Activated CD4-positive, alpha-beta memory T cell treated with anti-CD3 and anti-CD28 coated beads, Interleukin-2, amount 10 ng/mL, durations not matched to agents 7 days and 5 days (primary cell): Measurements from ENCODE around the gene NUTM2A. TPM values are rescaled to one million over a fixed set of nuclear protein-coding genes. Genes with fewer than 3 reads are reported as not detected.
"Not testable (repeated sequence)": the region's sequence is repeated elsewhere in the genome, so short reads cannot be mapped to it uniquely, and the experiment has no call there.

Experiments
- CTCF ChIA-PET: fragments of 350-600 bp; sonication (Branson Sonifier 250); formaldehyde crosslinking; loops from one replicate; lab custom pipeline; 2021; ENCODE audit warnings: antibody characterized with exemption, inconsistent platforms; lab: Charles Lee
- POLR2A ChIA-PET: fragments of 350-600 bp; sonication (Branson Sonifier 250); formaldehyde crosslinking; loops from one replicate; lab custom pipeline; 2021; ENCODE audit warnings: antibody characterized with exemption; lab: Charles Lee
- DNase-seq: peaks from one replicate; pipeline ENCODE4 v3.0.0-alpha.2; 2020
- H3K27ac Mint-ChIP-seq: one replicate; pipeline ENCODE4 v1.8.0; 2021; ENCODE audit warnings: mild to moderate bottlenecking, mixed read lengths
- H3K27me3 Mint-ChIP-seq: one replicate; pipeline ENCODE4 v1.8.0; 2021; ENCODE audit warnings: mixed read lengths
- H3K36me3 Mint-ChIP-seq: one replicate; pipeline ENCODE4 v1.8.0; 2021; ENCODE audit warnings: low read depth, mixed read lengths
- H3K4me1 Mint-ChIP-seq: one replicate; pipeline ENCODE4 v1.8.0; 2021; ENCODE audit warnings: mixed read lengths
- H3K4me3 Mint-ChIP-seq: one replicate; pipeline ENCODE4 v1.8.0; 2021; ENCODE audit warnings: mild to moderate bottlenecking, mixed read lengths
- H3K9me3 Mint-ChIP-seq: one replicate; pipeline ENCODE4 v1.8.0; 2021; ENCODE audit warnings: mixed read lengths
- total RNA-seq, 2 experiments: library from RNA; stranded (reverse); gene quantifications; one replicate each; pipeline ENCODE4 v1.2.3, GENCODE V29; 2021

Gene NUTM2A
- total RNA-seq, 2 experiments from 2014 or later, result 0.15 to 0.73 TPM

DNA sequence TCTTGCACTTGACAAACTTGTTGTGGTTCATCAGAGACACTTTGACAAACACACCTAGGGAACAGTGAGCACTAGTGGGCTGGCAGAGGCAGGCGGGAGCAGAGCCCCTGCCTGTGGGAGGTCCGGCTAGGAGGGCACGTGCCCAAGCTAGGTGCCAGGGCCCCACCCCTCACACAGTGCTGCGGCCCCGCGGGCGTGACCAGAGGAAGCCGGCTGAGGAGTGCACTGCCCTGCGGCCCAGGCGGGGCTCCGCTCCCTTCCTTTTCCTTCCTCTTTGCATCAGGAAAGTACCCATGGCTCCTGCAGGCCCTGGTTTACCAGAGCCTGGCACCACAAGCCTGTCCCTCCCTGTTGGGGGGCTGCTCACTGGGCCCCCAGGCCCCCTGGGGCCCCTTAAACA is 9.1 kb upstream of the NUTM2A start:
- CTCF ChIA-PET, H3K36me3 Mint-ChIP-seq, H3K27me3 Mint-ChIP-seq, POLR2A ChIA-PET, DNase-seq, H3K9me3 Mint-ChIP-seq, H3K27ac Mint-ChIP-seq, H3K4me3 Mint-ChIP-seq: not testable (repeated sequence)
- peaks cover 15% of the 10 kb centered on the region for H3K4me1 Mint-ChIP-seq

DNA sequence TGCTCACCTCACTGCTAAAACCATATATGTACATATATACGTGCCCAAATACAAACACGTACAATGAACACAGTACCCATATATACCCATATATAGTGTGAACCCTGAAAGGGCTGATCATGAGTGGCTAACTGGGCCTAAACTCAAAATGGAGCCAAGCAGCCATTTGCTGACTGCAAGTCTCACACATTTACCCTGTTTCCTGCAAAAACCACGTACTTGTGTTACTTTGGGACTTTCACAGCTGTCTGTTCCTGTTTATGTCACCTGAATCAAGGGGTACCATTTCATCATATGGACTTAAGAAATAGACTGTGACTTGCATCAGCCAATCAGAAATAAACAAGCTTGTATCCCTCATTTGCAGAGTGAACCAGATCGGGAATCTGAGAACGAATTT is 5.9 kb upstream of the NUTM2A start:
- DNase-seq, H3K4me1 Mint-ChIP-seq, CTCF ChIA-PET, POLR2A ChIA-PET, H3K4me3 Mint-ChIP-seq, H3K36me3 Mint-ChIP-seq, H3K9me3 Mint-ChIP-seq, H3K27ac Mint-ChIP-seq, H3K27me3 Mint-ChIP-seq: not testable (repeated sequence)

DNA sequence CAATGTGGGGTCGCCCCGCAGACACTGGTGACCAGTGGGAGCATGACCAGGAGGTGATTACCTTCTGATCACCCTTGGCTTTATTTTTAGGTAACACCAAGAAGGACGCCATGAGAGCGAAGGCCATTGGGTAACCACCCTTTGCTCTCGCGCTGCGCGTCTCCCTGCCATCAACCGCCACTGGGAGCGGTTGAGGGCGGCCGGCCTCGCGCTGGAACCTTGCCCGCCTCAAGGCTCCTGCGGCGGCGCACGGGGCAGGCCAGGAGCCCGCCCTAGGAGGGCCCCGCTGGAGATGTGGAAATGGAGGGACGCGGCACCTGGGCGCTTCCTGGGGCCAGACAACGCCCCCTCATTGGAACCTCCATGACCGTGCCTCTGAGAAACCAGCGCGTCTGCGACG is 2.5 kb upstream of the NUTM2A start:
- POLR2A ChIA-PET, result not testable (repeated sequence)

DNA sequence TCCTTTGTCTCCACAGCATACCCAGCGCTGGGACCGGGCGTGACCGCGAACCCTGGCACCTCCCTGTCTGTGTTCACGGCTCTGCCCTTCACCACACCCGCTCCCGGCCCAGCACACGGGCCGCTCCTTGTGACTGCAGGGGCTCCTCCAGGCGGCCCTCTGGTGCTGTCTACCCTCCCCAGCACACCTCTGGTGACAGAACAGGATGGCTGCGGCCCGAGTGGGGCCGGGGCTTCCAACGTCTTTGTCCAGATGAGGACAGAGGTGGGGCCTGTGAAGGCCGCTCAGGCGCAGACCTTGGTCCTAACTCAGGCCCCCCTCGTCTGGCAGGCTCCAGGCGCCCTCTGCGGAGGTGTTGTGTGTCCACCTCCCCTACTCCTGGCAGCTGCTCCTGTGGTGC is 3.0 kb downstream of the NUTM2A start:
- CTCF ChIA-PET, DNase-seq, H3K27ac Mint-ChIP-seq, H3K4me3 Mint-ChIP-seq, H3K9me3 Mint-ChIP-seq, H3K27me3 Mint-ChIP-seq, POLR2A ChIA-PET, H3K4me1 Mint-ChIP-seq, H3K36me3 Mint-ChIP-seq: not testable (repeated sequence)

More for the DNA sequence above, 2.5 kb upstream of the NUTM2A start:
- H3K4me3 Mint-ChIP-seq, H3K9me3 Mint-ChIP-seq, H3K27ac Mint-ChIP-seq, DNase-seq, H3K36me3 Mint-ChIP-seq, H3K4me1 Mint-ChIP-seq, H3K27me3 Mint-ChIP-seq, CTCF ChIA-PET: not testable (repeated sequence)

DNA sequence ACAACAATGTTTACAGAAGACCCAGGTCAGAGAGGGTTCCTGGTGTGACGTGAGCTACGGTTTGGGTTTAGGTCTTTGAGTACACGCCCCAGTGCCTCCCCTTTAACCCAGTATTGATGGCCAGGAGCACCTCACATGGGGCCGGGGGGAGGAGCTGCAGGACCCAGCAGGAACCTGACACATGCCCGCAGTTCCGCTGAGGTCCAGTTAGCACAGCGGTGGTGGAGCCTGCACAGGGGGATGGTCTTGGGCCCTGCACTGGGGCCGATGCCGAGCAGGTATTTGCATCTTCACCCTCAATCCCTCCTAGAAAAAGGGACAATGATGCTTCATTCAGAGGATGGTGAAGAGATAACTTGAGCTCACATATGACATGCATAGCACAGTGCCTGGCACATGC is 4.0 kb downstream of the NUTM2A start:
- H3K9me3 Mint-ChIP-seq, H3K27me3 Mint-ChIP-seq, H3K36me3 Mint-ChIP-seq, DNase-seq, CTCF ChIA-PET, POLR2A ChIA-PET, H3K4me1 Mint-ChIP-seq, H3K4me3 Mint-ChIP-seq, H3K27ac Mint-ChIP-seq: not testable (repeated sequence)

DNA sequence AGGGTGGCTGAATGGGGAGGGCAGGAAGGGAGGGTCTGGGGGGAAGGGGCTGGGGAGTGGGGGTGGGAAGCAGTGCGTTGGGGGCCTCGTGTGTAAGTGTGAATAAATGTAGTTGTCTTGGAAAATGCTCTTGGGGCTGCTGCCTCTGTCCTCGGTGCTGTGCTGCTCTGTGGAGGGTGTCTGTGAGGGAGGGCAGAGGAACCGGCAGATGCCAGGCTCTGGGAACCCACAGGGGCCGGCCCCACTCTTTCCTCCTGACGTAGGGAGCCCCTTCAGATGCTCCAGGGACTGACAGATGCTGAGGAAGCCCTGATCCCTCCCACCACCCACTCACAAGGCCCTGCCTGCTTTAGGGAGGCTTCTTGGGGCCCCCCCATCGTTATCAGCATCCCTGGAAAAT is 9.6 kb downstream of the NUTM2A start:
- H3K9me3 Mint-ChIP-seq, DNase-seq, H3K27me3 Mint-ChIP-seq, CTCF ChIA-PET, H3K4me1 Mint-ChIP-seq, H3K4me3 Mint-ChIP-seq, H3K36me3 Mint-ChIP-seq, H3K27ac Mint-ChIP-seq, POLR2A ChIA-PET: not testable (repeated sequence)

DNA sequence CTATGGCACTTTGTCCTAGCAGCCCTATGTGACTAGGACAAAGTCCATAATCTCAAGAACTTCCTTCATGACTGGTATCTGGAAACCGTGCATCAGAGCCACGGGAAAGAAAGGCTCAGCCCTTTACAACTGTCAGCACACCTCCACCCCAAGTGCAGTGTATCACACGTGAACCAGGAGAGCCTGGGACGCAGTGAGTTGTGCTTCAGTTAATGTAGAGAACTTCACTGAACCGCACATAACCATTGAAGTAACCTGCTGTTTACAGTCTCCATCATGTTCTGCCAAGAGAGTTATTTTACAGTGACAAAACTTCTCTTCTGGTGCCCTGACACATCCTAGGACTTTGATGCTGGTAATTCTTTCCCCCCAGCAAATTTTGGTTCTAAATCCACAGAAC is 12.0 kb downstream of the NUTM2A start:
- POLR2A ChIA-PET, H3K9me3 Mint-ChIP-seq, H3K36me3 Mint-ChIP-seq, H3K4me1 Mint-ChIP-seq, H3K4me3 Mint-ChIP-seq, DNase-seq, H3K27ac Mint-ChIP-seq, CTCF ChIA-PET, H3K27me3 Mint-ChIP-seq: not testable (repeated sequence)

DNA sequence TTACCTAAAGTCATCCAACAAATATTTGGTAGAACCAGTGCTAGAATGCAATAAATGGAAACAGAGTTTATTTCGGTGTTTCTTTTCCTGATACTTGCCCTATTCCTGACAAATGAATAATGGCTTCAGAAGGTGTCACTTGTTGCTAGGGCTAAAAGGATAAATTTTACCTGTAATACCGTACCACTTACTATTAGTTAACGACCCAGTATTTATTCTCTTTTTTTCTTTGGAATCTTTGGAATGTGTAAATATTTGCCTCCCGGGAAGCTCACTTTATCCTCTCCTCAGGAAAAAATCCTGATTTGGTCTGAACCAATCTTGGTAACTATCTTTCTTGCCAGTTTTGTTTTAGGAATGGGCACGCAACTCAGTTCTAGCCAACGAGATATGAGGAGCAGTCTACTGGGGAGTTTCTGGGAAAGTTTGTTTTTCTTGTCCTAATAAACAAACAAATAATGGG is 14.1 kb downstream of the NUTM2A start:
- POLR2A ChIA-PET, H3K9me3 Mint-ChIP-seq, DNase-seq, H3K36me3 Mint-ChIP-seq, H3K27ac Mint-ChIP-seq, H3K27me3 Mint-ChIP-seq, CTCF ChIA-PET, H3K4me1 Mint-ChIP-seq, H3K4me3 Mint-ChIP-seq: not testable (repeated sequence)

DNA sequence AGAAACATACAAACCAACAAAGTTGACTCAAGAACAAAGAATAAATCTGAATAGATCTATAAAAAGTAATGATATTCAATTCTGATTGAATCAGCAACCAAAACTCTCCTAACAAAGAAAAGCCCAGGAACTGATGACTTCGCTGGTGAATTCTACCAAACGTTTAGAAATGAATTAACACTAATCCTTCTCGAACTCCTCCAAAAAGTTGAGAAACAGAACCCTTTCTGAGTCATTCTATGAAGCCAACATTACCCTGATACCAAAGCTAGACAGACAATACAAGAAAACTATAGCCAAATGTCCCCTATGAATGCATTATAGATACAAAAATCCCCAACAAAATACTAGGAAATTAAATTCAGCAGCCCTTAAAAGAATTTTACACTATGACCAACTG is 16.9 kb downstream of the NUTM2A start:
- CTCF ChIA-PET, H3K27me3 Mint-ChIP-seq, H3K4me1 Mint-ChIP-seq, H3K27ac Mint-ChIP-seq, POLR2A ChIA-PET, H3K9me3 Mint-ChIP-seq, DNase-seq, H3K36me3 Mint-ChIP-seq, H3K4me3 Mint-ChIP-seq: not testable (repeated sequence)

DNA sequence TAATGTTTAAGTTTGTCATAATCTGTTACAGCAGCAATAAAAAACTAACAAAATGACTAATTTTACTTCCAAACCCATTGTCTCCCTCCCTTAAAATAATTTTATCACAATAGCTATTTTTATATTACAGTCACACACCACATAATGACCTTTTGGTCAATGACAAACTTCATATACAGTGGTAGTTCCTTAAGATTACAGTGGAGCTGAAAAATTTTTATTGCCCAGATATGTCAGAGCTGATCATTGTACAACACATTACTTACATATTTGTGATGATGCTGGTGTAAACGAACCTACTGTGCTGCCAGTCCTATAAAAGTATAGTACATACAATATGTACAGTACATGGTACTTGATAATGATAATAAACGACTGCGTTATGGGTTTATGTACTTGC is 22.1 kb downstream of the NUTM2A start:
- H3K27ac Mint-ChIP-seq, H3K27me3 Mint-ChIP-seq, H3K4me3 Mint-ChIP-seq, CTCF ChIA-PET, H3K4me1 Mint-ChIP-seq, H3K9me3 Mint-ChIP-seq, H3K36me3 Mint-ChIP-seq, POLR2A ChIA-PET, DNase-seq: not testable (repeated sequence)

DNA sequence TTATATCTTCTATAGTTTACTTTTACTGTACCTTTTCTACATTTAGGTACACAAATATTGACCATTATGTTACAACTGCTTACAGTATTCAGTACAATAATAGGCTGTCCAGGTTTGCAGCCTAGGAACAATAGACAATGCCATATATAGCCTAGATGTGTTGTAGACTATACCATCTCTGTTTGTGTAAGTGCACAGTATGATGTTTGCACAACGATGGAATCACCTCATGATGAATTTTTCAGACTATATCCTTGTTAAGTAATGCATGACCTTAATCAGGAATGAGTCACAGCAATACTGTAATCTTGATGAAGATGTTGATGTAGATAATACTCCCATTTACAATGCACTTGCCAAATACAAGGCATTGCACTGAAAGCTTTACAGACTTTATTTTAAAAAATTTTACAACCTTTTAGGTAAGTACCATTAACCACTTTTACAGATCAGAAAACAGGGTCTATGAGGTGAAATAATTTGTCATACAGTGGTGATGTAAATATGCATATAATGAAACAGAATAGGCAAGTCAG is 23.6 kb downstream of the NUTM2A start:
- CTCF ChIA-PET, H3K27ac Mint-ChIP-seq, H3K27me3 Mint-ChIP-seq, H3K4me3 Mint-ChIP-seq, DNase-seq, H3K36me3 Mint-ChIP-seq, H3K9me3 Mint-ChIP-seq, H3K4me1 Mint-ChIP-seq, POLR2A ChIA-PET: not testable (repeated sequence)

DNA sequence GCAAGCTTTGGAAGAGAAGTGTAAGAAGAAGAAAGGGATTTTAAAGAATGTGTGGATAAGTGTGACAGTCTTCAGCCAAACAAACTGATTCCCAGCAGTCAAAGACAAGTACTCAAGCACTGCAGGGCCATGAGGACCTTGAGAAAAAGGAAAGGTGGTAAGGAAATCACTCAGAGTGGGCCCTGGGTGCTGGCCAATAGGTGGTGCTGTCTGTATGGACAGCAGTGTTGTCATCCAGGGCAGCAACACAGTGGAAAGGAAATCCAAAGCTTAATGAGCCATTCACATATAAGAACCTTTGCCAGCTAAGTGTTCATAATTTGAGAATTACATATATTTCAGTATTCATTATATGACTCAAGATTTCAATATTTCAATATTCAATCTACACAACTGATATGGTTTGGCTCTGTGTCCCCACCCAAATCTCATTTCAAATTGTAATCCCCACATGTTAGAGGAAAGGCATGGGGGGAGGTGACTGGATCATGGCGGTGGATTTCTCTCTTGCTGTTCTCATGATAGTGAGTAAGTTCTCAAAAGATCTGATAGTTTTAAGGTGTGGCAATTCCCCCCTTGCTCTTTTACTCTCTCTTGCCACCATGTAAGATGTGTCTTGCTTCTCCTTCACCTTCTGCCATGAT is 55.6 kb downstream of the NUTM2A start:
- H3K27me3 Mint-ChIP-seq, H3K36me3 Mint-ChIP-seq, H3K4me1 Mint-ChIP-seq, DNase-seq, CTCF ChIA-PET, H3K27ac Mint-ChIP-seq, H3K9me3 Mint-ChIP-seq, H3K4me3 Mint-ChIP-seq, POLR2A ChIA-PET: not testable (repeated sequence)
